ENCODE measurements around the gene AZU1.

AZU1 gene, protein sequence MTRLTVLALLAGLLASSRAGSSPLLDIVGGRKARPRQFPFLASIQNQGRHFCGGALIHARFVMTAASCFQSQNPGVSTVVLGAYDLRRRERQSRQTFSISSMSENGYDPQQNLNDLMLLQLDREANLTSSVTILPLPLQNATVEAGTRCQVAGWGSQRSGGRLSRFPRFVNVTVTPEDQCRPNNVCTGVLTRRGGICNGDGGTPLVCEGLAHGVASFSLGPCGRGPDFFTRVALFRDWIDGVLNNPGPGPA

GRCh38 chr19:827710-828321, at the start of gene AZU1:
AZU1 (plus strand) TSS chr19:827837; CDS start chr19:827847, 10 bp downstream.
- DNase-seq (ENCODE audit: low read depth) = no peak

- no peak for DNase-seq (ENCODE audit: low read depth)
Observed at GRCh38 chr19:778910-779653, 48.6 kb upstream of the AZU1 start.

DNA sequence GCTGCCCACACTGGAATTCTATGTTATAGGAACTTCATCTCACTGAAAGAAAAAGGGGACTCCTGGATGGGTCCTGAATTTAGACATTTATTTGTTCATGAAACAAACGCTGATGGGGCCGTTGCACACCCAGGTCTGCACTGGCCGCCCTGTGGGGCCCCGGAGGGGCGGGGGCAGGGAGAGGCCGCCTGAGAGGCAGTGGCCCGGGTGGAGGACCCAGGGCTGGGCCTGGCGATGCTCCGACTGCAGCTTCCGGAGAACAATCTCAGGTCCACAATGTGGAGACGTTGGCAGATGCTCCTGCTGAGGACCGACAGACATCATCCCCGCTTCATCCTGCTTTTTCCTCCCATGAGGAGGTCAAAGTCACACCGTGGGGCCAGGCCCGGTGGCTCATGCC, 46.7 kb upstream of the AZU1 start:
- DNase-seq (ENCODE audit: low read depth) = no peak

- DNase-seq (ENCODE audit: low read depth) = no peak
Observed at GRCh38 chr19:781800-782184, 45.8 kb upstream of the AZU1 start.

DNA sequence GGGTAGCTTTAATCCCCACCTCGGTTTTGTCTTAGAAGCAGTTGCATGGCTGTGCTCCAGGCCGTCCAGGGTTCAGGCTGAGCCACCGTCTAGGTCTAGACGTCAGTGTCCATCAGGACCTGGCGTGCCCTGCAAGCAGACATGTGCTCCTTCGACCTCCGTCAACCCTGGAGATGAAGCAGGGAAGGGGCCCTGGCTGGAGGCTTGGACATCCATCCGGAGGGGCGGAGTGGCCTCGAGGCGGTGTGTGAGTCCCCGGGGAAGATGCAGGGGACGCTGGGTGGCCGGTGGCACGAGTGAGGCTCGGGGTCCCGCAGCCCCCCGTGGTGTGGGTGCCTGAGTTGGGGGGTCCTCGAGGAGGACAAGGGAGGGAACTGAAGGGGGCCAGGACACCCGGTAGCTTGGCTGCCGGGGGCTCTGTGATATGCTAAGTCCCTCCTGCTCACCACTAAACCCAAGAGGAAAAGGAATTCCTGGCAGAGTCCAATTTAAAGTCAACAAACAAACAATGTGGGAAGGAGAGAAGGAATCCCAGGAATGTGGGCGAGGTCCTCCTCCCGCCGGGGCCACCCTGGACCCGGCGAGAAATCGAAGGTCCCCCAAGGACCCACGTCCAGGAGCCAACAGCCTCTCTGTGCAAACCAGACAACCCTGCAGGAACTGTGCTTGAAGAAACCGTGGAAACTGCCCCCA, 45.3 kb upstream of the AZU1 start:
- DNase-seq (ENCODE audit: low read depth) = no peak

GRCh38 chr19:782878-783668, 44.6 kb upstream of the AZU1 start:
- no peak for DNase-seq (ENCODE audit: low read depth)

GRCh38 chr19:784541-784940, 43.1 kb upstream of the AZU1 start:
- no peak for DNase-seq (ENCODE audit: low read depth)

GRCh38 chr19:787536-787935, 40.1 kb upstream of the AZU1 start:
- DNase-seq (ENCODE audit: low read depth) = no peak

DNA sequence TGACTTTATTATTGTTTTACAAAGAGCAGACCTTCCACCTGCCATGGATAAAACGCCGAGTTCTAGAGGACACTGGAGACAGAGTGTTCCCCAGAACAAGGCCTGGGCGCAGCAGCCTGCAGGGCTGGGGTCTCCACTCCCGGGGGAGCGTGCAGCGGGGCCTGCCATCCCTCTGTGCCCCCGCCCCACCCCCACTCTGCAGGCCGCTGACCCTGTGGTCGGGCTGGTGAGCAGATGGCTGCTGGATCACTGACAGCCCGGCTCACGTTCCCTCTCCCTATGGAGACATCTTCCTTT, 39.0 kb upstream of the AZU1 start:
- no peak for DNase-seq (ENCODE audit: low read depth)

DNA sequence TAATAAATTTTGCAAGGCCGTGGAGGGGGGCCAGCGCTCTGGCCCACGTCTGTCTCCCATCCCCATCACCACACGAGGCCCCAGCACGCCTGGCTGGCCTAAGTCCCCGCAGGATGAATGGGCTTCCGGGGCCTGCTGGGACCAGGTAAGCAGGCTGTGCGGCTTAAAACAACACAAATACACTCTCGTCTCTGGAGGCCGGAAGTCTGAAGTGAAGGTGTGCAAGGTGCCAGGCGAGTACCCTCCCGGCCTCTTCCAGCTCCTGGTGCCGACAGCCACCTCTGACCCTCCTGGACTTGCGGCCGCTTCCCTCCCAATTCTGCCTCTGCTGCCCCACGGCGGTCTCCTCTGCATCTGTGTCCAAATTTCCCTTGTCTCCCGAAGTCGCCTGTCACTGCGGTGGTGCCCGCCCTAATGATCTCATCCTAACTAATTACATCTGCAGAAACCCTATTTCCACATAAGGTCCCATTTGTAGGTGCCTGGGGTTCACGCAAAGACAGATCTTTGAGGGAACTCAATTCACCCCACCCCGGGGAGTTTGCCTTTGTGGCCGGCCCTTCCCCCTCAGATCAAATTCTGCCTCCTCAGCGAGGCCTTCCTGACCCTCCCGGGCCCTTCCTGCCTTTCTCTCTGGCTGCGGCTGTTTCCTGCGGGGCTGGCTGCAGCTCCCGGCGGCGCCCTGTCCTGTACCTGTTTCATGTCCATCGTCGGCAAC, 38.5 kb upstream of the AZU1 start:
- no peak for DNase-seq (ENCODE audit: low read depth)

GRCh38 chr19:789701-790060, 38.0 kb upstream of the AZU1 start:
- no peak for DNase-seq (ENCODE audit: low read depth)

DNA sequence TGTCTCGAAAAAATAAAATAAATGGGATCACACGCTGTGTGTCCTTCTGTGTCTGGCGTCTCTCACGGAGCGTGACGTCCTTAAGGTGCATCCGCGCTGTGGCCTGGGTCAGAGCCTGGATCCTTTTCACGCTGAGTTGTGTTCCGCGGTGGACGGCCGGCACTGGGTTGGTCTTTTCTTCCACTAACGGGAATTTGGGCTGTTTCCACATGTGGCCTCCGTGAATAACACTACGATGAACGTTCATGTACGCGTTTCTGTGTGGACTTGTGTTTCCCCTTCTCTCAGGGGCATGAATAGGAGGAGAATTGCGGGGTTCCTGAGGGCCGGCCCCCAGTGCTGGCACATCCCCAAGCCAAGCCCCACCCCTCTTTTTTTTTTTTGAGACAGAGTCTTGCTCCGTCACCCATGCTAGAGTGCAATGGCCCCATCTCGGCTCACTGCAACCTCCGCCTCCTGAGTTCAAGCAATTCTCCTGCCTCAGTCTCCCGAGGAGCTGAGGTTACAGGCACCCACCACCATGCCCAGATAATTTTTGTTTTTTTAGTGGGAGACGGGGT, 36.5 kb upstream of the AZU1 start:
- DNase-seq (ENCODE audit: low read depth) = no peak

GRCh38 chr19:791567-792305, 35.9 kb upstream of the AZU1 start:
- no peak for DNase-seq (ENCODE audit: low read depth)

DNA sequence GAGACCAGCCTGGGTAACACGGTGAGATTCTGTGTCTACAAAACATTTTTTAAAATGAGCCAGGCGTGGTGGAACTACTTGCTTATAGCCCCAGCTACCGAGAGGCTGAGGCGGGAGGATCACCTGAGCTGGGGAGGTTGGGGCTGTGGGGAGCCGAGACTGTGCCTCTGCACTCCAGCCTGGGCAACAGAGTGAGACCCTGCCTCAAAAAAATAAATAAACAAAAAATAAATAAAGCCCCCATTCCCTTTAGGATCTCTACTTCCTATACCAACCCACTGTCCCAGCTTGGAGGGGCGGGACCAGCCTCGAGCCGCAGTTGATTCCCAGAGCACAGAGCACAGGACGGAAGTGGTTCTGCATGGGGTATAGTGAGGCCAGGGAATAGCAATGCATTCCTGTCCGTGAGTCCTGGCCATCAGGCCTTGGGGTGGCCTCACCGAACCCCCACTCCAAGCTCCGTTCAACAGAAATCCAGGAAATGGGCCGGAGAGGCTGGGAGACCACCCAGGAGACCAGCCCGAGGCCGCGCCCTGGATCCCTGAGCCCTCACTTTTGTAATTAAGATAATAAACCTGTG, 35.2 kb upstream of the AZU1 start:
- no peak for DNase-seq (ENCODE audit: low read depth)

GRCh38 chr19:793806-794205, 33.8 kb upstream of the AZU1 start:
- no peak for DNase-seq (ENCODE audit: low read depth)

DNA sequence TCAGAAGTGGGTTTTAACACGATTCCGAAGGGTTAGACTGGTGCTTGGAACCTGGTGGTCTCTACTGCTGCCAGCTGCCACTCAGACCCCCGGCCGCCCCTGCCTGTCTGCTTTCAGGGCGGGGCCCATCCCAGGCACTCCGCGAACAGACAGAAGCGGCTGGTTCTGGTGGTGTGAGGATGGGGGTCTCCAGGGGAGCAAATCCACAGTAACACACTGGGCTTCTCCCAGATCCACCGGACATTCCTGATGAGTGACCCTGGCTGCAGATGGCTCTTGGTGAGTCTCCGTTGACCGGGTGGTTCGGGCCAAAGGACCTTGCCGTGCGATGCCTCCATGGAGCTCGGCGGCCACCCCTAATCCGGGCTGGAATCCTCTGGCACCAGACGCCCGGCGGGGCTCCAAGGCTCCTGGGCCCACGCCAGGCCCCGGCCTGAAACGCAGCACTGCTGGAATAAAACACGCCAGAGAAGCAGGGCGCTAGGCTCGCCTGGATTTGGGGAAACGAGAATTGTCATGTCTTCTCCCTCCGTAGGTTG, 32.5 kb upstream of the AZU1 start:
- DNase-seq (ENCODE audit: low read depth) = no peak

- no peak for DNase-seq (ENCODE audit: low read depth)
Observed at GRCh38 chr19:795691-796581, 31.7 kb upstream of the AZU1 start.

DNA sequence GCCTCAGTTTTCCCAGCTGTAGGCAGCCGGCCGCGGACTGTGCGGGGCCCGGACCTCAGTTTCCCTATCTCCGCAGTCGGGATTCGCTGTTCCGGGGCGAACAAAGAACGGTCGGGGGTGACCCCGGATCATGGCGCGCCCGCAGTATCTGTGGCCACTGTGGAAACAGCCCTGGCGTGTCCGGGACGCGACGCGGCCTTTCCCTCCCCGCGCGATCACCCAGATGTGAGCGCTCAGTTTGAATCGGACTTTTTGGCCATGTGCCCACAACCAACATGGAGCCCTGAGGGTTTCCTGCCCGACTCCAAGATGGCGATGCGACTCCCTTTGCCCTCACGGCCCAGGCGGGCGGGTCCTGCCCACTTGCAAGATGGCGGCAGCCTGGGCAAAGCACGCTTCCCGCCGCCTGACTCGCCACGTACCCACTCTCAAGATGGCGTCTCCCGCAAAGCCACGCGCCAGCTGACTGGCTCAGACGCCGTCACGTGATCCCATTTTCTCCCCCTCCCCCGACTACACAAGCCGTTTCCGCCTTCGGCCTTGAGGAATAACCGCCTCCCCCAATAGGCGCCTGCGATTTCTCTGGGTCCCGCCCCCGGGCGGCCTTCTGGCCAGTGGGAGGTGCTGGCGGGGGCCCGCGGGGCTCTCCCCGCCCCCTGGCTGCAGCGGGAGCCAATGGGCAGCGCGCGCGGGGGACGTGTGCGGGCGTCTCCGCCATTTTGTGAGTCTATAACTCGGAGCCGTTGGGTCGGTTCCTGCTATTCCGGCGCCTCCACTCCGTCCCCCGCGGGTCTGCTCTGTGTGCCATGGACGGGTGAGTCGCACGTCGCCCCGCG, 30.7 kb upstream of the AZU1 start, which contains the start of gene PTBP1:
TSS of gene PTBP1 (plus strand) at position 761 of the 836 bp plus-strand sequence. CDS start at position 807, 46 bp downstream.
- DNase-seq (ENCODE audit: low read depth) = peak; percentile 99

All from activated T-cell treated with anti-CD3 and anti-CD28 coated beads for 24 hours (primary cell).